HG02763 (cell line): ENCODE data around the gene SLC39A2.
"Not testable (repeated sequence)": the region's sequence is repeated elsewhere in the genome, so short reads cannot be mapped to it uniquely, and the experiment has no call there.

Experiments
- ATAC-seq: cut with Tn5 transposase; IDR thresholded peaks from one replicate; pipeline ENCODE4 v1.9.1; 2021; ENCODE audit warnings: mild to moderate bottlenecking, moderate library complexity; ENCODE audit not compliant: unreplicated experiment

SLC39A2 gene

DNA sequence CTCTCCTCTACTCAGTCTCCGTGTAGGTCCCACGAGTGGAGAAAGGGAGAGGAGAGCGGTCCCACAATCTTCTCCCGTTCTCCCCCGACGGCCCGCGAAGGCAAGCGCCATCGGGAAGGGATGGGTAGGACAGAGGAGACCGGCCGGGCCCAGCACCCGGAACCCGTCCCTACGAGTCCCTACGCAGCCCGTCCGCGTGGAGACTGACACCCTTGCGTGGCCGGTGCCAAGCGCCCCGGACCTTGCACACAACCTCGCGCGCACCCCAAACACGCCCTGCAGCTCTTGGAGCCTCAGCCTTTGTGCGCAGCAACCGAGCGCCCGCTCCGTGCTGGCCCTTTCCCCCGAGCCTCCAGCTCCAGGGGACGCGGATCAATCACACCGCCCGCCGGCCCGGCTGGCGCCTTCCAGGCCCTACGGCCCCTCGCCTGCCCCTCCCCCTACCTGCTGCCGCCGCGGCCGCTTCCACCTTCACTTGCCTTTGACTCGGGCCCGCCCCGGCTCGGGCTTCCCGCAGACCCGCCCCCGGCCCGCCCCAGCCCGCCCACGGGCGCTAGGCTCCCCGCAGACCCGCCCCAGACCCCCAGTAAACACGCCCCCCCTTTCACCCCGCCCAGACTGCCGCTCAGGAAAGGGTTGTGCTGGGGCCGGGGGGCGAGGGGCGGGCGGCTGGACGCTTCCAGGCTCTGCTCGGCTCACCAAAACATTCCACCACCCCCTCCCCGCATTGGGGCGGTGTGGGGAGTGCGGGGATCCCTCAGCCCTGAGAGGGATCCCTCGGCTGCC lies 25.7 kb downstream of the SLC39A2 start, which contains the start of gene NDRG2:
NDRG2 (minus strand) TSS at position 477 of the 786 bp plus-strand sequence. CDS start 1,746 bp downstream, outside the sequence.
- no peak for ATAC-seq

- no peak for ATAC-seq
Measured at GRCh38 chr14:21025371-21026273, 26.5 kb downstream of the SLC39A2 start.

GRCh38 chr14:21026274-21026987 lies 27.3 kb downstream of the SLC39A2 start:
- no peak for ATAC-seq

DNA sequence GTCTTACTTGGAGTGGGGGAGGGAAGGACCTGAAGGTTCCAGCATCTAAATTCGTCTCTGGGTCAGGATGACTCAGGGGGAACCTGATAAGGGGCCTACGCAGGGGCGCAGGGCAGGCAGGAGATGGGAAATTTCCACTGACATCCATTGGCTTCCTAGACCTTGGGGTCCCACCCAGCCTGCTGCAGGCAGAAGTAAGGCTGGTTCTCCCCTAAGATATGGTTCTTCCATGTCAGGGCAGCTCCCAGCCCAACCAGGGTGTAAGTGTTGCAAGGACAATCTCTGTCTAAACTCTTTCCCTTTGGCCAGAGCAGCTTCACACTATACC lies 27.9 kb downstream of the SLC39A2 start:
- no peak for ATAC-seq

- ATAC-seq, result no peak
Measured at GRCh38 chr14:21029917-21030316, 30.8 kb downstream of the SLC39A2 start, which contains the start of gene TPPP2. TSS of gene TPPP2 (plus strand) at chr14:21030217. CDS start at chr14:21030582, 365 bp downstream.

GRCh38 chr14:21030531-21030930 lies 31.4 kb downstream of the SLC39A2 start:
- ATAC-seq, result no peak

GRCh38 chr14:21032326-21033132 lies 33.4 kb downstream of the SLC39A2 start:
- ATAC-seq, result no peak

DNA sequence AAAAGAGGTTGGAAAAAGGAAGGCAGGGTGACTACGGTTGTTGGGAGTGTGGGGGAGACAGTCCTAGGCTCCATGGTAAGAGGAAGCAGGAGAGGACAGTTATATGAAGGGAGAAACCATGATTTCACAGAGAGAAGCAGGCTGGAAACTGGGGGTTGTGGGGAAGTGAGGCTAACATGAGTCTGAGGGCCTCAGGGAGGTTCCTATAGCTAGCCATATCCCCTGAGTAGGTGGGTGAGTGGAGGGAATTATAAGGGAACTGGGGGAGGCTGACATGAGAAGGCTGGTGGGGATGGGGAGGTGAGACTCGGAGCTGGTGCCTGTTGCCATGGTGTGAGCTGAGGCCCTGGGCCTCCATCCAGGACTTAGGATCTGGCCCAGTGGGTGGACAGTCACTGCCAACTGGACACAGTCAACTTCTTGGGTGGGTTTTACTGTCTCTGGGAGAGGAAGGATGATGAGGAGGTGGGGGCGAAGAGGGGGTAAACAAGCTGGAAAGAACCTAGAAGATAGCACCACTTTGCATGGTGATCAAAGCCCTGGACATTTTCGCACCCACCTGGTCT lies 34.1 kb downstream of the SLC39A2 start:
- ATAC-seq, result no peak

DNA sequence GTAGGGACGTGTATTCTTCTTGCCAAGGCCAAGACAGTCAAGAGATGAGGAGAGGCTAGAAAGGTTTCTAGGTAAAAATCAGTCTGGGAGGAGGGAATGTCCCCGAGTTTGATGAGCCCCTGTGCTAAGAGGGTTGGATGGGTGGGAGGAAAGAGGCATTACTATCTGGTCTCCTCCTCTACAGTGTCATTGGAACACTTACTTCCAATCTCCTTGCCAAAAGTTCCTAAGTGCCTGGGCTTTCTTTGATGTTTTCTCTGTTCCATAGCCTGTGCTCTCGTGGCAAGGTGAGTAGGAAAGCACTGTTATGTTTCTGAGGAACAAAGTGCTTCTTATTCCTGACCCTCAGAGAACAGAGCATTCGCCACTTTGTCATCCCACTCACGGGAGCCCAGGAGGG lies 35.6 kb downstream of the SLC39A2 start, which contains the start of gene RNASE13:
RNASE13 (minus strand) TSS at position 101 of the 400 bp plus-strand sequence. CDS start 519 bp downstream, outside the sequence.
- no peak for ATAC-seq

DNA sequence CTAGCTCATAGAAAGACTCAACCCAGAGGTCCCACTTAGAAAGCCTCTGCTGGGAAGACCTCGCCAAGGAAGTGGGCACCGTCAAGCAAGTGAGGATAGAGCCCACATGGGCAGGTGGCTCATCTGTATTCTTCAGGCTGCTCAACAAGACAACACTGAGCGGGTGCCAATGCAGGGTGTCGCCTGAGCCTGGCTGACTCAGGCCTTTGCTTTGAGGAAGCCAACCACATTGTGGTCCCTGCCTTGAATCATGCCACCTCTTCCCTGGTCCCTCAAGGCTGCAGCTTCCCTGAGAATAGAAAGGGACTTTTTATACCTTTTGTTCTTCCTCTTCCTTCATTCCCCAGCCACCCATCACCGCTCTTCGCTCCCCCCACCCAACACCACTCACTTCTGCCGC lies 37.7 kb downstream of the SLC39A2 start:
- no peak for ATAC-seq

GRCh38 chr14:21037156-21037555 lies 38.1 kb downstream of the SLC39A2 start:
- no peak for ATAC-seq

DNA sequence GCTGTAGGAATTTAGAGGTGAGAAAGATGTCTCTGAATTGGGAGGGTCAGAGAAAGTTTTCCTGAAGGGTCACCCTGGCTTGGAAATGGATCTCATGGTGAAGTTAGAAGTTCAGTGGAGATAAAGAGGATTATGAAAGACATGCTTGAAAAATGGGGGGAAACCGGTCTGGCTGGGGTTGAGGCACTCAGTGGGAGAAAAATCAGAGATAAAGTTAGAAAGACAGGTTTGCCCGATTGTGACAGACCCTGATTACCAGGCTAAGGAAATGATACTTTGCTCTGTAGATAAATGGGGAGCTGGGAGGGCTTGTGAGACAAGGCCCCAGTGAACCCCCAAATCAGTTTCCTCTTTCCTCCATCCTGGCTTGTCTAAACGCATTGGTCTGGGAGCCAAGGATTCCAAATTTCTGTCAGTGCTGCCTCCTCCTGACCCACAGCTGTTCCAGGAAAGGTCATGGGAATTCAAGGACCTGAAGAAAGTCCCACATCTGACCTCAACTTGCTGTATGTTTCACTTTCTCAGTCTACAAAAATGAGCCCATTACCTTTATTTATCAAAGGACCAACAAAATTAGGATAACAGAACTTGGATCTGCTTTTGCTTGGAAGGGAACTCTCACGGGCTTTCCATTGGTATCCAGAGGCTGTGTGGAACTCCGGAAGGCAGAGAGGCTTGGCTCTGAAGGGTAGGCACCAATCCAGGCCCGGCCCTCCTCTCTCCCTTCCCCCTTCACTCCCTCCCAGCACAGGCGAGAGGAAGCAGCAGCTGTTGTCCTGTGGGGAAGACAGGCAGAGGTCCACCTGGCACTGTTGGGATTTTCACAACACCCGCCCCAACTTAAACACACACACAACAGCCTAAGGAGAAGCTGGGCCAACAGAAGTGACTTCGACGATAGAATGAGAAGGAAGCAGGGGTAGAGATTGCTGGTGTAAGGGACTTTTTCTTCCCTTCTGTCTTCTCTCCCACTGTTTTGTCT lies 39.6 kb downstream of the SLC39A2 start:
- ATAC-seq, result no peak

DNA sequence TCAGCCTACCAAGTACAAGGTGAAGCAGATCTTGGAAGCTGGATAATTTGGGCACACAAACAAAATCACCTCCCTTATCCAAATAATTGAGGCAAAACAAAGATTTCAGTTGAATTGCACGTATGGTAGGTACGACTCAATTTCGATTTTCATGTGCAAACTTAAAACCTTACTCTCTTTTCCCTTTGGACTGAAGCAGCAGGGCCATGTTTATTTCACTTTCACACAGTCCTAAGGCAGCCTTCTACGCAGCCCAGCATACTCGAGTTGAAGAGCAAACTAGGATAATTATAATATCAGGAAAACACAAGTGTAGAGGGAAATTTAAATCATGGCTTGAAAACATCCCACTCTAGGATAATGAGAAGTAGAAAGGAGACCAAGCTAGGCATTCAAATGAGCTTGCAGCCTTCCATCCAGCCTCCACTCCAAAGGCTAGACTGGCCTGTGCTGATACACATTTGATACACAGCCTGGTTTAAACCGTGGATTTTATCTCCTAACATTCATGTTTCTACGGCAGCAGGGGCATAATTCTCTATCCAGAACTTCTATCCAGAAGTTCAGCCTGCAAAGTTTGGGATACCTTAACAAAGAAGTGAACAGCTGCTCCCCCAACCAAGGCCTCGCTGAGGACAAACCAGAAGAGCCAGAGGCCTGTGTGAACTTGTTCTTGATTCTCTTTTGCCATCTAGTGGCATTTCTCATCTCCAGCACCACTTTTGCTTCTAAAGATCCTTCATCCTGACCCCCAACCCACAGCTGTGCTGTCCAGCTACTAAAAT lies 40.7 kb downstream of the SLC39A2 start:
- ATAC-seq, result no peak

DNA sequence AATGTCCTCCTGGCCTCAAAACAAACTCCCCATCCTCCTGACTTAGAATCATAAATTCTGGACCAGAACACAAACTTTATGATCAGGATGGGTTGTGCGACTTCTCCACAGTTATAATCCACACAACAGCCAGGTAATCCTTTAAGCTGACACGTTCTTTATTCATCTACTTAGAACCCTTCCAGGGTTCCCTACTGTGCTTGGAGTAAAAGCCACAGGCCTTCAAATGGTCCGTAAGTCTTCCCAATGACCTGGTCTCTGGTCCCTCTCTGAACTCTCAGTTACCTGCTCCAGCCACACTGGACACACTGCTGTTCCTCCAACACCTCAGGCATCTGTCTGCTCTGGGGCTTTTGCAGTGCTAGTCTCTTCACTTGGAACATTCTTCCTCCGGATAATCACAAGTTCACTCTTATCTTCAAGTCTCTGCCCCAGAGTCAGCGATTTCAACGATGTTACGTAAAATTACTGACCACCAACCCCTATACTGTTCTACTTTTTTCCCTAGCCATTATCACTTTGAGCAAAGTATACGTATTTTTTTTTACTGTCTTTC lies 41.4 kb downstream of the SLC39A2 start:
- no peak for ATAC-seq

- not testable (repeated sequence) for ATAC-seq
Measured at GRCh38 chr14:21040941-21041340, 41.8 kb downstream of the SLC39A2 start.

DNA sequence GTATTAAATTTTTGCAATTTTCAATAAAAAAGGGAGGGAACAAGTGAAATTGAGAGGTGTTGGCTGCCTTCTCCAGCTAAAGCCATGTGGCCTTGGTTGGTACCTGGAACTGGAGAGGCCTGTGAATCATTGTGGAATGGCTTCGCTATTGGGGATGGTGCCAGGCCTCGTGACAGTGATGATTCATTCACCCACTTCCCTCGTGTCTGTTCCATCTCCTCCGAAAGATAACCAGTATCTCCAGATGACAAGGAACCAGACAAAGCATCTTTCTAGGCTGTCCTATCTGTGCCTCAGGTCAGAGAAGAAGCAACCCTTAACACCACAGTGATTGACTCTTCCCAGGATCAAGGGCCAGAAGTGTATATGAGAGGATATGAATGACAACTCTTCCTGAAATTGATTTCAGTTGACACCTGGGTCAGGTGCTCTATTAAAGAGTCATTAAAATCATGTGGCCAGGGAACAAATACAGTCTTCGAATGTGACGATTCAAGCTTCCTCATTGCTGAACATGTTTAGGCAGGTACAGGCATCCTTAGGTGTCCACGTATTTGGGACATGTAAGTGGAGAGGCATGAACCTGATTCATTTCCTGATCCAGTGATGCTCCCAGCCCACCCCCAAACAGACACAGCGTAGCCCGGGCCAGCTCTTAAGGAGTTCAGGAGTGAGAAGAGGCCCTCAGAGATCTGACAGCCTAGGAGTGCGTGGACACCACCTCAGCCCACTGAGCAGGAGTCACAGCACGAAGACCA lies 42.8 kb downstream of the SLC39A2 start, which contains the start of gene RNASE7:
RNASE7 (plus strand) TSS at position 687 of the 758 bp plus-strand sequence. CDS start 631 bp downstream, outside the sequence.
- ATAC-seq, result no peak

GRCh38 chr14:21042918-21043317 lies 43.8 kb downstream of the SLC39A2 start:
- ATAC-seq, result no peak
